HG03565 (cell line): ENCODE results near the gene SRGAP3.

Source experiments
- ATAC-seq: cut with Tn5 transposase; IDR thresholded peaks from one replicate; pipeline ENCODE4 v1.9.1; 2021; ENCODE audit warnings: mild to moderate bottlenecking, moderate library complexity; ENCODE audit not compliant: unreplicated experiment

The SRGAP3 gene

DNA sequence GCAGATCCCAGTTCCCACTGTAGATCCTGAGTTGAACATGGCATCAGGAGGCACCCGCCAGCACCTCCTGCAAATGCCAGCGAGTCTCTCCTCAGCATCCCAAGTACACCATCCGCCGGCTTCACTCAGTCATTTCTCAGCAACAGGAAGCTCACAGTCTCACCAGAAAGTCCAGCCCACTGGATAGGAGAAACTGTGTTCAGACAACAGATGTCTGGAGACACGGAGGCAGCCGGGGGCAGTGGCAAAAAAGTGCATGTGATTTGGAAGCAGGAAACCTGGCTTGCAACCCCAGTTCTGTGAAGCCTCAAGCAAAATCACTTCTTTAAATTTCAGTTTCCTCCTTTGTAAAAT is 68.7 kb downstream of the SRGAP3 start:
- no peak for ATAC-seq

DNA sequence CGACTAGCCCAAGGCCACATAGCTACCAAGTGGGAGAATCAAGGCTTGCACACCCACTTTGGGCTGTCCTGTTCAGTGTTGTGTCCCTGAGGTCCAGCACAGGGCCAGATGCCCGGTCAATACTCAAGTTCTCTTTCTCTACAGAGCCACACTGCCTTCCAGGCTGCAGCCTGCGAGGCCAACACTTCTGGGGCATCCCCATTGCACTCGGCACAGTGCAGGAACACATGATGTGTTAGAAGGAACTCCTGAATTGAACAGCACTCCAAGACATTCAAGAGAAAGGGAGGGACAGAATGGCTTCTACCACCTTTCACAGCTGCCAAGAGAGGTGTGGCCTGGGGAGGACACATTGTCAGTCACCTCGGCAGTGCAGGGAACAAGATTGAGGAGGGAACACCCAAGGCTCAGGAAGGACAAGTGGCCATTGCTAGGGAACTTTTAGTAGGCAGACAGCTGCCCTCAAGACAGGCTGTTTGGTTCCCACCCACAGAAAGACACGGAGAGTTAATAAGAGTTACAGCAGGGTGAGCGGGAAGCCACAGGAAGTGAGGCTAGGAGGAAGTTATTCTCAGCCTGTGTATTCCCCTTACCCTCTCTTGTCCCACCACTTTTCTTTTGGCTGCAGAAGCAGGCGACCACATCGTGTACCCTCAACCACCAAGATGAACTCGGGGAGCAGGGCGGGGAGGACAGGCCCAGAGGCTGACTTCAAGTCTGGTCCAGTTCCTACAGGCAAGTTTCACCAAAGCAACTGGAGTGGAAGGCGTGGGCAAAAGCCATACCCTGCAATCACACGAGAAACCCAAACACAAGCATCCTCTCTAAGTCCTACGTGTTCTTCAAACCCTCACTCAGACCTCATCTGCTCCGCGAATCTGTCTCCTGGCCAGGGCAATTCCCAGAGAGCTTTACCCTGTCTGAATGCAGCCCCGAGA is 69.4 kb downstream of the SRGAP3 start:
- no peak for ATAC-seq

DNA sequence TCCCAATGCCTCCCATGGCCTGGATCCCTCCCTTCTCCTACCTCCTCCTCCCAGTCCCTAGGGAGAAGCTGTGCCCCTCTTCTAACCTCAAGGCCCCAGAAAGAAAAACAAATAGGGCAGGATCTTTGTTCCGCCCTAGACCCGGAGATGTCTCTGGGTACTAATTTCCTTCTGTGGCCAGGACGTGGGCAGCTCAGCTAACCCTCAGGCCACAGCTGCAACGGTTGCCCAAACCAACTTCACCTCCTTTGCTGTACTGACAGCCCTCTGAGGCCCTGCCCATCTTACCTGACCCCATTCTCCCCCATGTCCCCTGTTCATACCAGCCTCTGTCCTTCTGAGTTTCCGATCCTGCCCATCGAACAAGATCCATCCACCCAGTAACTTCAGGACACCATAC is 70.7 kb downstream of the SRGAP3 start:
- no peak for ATAC-seq

DNA sequence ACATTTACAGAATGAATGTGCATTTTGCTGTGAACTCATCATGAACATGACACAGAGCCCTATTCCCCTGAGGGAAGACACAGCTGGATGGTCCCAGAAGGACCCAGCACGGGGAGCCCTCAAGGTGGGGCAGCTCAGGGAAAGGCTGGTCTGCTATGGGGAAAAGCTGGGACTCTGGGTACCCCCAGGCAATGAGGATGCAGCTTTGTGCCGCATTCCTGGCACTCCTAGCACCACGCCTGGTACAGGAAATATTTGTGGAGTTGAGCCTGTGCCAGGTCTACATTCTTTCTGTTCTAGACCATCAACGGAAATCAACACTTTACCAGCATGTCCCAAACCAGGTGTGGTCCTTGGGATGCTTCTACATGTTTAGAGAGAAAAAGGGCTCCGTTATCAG is 74.0 kb downstream of the SRGAP3 start:
- no peak for ATAC-seq

DNA sequence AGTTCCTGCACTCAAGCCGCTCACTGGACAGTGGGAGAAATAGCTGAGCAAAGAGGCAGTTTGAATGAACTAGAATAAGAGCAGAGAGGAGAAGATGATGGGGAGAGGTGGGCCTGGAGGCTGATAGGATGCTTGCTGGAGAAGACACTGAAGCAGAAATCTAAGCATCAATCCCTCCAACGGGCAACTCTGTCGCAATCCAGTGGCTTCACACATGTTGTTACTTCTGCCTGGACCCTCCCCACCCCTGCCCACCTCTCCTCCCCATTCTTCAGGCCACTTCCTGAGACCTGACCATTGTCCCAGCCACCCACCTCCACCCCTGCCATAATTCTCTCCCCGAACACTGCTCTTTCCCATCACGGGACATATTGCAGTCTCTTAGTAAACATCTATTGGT is 76.0 kb downstream of the SRGAP3 start:
- ATAC-seq, result no peak

DNA sequence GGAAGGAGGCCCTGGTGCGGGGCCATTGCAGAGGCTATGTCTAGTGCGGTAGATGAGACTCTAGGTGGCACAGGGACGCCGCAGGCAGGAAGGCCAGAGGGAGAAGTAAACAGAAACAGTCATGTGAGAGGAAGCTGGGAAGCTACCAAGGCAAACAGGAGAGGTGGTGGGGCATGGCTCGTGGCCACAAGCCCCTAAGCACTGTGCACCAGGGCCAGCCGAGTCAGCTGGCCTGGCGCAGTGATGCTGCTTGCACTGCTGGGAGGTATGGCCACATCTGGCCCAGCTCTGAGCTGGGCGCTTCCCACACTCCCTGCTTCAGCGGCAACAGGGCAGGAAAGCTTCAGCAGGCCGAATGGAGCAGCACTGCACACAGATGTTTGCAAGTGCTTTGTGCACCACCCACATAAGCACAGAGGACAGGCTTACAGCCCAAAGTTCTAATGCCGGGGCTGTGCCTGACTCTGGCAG is 76.6 kb downstream of the SRGAP3 start:
- ATAC-seq, result no peak

DNA sequence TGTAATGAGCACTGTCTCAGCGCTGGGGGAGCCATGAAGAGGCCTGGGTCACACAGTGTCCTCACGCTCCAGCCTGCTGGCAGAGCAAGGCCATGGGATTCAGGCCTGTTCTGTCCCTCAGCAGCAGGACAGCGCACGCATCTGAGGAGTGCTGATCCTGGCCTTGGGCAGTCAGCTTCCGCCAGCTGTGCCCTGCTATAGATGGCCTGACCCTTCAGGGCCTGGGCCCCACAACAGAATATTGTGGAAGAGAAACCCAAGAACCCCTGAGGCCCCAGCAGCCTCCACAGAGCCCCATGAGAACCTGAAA is 78.6 kb downstream of the SRGAP3 start:
- no peak for ATAC-seq

DNA sequence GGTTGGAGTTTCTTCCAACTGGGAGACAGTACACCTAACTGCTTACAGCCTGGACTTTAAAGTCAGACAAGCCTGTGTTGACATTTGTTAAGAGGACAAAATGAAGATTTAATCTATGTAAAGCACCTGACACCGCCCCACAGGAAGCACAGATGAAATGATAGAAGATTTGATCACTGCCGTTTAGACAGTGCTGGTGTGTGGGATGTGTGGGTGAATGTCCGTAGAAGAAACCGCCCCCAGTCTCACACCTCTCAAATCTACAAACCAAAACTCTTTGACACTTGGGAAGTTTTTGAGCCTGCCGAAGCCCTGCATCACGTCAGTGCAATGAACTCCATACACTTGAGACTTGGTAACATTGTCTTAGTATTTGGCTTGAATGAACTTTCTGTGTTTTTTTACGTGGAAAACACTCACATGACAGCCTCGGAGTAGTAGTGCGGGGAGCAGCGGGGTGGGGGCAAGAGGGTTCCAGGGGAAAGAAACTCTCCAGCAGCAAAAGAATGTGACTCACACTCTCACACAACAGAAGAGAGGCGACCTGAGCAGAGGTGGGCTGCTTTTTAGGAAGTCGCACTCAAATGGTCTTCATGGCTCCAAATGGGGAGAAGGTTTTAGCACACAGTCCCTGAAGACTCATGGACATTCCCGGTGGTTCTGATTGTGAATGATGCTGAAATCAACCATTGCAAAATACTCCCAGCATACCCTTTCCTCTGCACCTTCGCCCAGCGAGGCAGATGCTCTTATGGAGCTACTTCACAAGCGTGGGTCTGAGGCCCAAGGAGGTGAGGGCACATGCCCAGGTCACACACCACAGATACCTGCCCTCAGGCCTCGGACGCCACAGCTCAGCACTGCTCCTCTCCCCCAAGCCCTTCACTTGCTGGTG is 79.2 kb downstream of the SRGAP3 start:
- ATAC-seq, result no peak

DNA sequence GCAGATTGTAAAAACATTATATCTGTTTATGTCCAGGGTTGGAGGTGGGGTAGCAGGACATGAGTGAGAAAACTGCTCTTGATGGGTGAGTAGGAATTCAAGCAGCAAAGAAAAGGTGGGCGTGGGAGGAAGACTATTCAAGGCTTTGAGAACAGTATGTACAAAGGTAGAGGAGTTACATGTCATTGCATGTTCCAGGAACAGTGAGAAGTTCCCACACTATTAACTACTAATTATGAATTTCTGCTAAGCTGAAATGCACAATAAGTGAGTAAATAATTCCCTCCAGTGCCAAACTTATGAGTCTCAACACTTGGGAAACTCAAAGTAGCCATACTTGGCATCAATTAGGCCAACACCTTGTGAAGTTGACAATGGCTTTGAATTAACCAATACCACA is 80.1 kb downstream of the SRGAP3 start:
- no peak for ATAC-seq

DNA sequence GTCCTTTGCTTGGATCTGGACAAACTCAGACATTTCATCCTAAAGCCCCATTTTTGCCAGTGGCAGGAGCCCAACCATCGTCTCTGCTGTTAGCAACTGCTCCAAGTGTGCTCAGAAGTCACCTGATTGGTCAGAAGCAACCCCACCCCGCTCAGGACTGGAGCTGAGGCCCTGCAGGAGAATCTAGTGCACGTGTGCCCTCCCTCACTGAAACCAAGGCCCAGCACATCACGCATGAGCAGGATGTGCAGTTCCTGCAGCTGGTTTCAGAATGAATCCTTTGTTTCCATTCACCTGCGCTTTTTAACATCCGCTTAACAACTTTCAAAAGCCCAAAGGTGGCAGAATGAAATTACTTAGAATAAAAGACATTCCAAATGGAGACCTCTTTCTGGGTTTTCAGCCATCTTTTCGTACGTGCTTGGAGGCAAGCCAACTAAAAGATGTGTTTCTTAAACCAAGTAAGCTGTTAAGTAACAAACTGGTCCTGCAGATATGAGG is 81.2 kb downstream of the SRGAP3 start:
- peak; percentile 98 for ATAC-seq

DNA sequence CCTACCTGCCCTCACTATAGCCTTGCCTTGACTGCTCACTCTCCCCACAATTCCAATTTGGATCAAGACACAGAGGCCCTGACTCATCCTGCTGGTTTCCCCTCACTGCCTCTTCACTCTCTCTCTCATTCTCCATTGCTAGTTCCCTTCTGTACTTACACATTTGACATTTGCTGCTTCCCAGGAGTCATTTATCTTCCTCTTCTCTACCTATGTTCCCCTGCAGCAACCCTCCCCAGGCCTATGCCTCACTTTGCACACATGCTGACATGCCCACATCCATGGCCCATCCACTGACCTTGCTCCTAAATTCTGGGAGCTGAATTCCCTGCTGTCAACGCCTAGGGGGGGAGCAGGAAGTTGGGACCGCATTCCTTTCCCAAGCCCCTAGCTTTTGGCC is 82.2 kb downstream of the SRGAP3 start:
- no peak for ATAC-seq

DNA sequence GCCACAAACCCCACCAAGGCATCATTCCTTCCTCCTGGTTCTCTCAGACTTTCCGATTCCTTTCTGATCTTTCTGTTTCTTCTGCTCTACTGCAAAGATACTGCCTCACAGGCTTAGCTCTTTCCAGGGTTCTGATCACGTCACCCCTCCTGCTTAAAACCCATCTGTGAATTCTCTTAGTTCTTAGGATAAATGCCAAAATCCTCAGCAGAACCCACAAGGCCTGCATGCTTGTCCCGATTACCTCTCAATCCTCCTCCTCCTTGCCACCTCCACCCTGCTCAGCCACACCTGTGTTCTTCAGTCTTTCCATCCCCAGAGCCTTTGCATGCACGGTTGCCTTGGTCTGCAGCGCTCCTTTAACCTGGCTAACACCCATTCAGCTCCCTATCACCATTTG is 84.0 kb downstream of the SRGAP3 start:
- no peak for ATAC-seq

DNA sequence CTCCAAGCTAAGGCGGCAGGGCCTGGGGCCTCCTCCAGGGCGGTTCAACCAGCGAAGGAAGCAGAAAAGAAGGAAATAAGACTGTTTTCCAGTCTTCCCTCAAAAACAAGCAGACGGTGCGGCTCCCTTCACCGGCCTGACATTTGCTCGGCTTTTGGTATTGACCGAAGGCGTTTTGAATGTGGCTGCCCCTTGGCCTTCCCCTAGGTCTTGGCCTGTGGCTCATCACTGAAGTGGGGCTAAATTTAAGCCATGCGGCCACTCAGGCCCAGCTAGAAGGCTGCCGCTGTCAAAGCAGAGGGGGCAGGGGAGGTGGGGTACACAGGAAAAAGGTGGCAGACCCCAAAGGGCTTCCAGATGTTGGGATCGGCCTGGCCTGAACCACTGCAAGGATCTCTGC is 86.2 kb downstream of the SRGAP3 start:
- ATAC-seq, result no peak

DNA sequence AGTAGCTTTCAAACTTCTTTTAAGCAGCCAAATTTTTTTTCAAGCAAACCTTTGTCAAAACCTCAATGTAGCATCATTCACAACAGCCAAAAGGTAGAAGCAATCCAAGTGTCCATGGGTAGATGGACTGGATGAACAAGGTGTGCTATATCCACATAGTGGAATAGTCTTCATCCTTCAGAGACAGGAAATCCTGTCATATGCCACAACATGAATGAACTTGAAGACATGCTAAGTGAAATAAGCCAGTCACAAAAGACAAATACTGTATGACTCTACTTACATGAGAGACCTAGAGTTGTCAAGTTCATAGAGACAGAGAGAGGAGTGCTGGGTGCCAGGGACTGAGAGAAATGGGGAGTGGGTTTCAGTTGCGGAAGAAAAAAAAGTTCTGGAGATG is 87.6 kb downstream of the SRGAP3 start:
- no peak for ATAC-seq

DNA sequence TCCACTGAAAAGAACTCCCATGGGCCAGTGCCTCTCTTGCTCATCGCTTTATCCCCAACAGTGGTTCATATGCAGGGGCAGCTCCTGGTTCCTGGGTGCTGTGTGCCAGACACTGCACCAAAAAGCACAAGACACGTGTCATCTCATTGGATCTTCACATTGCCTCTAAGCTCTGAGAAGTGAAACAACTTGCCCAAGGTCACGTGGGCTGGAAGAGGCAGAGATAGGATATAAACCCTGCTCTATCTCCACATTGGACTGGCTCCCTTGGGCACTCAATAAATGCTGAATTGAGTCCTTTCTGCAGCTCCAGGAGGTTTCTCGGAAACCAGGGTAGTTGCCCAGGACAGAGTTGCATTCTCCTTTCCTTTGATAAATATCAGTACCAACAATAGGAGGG is 88.1 kb downstream of the SRGAP3 start:
- no peak for ATAC-seq

DNA sequence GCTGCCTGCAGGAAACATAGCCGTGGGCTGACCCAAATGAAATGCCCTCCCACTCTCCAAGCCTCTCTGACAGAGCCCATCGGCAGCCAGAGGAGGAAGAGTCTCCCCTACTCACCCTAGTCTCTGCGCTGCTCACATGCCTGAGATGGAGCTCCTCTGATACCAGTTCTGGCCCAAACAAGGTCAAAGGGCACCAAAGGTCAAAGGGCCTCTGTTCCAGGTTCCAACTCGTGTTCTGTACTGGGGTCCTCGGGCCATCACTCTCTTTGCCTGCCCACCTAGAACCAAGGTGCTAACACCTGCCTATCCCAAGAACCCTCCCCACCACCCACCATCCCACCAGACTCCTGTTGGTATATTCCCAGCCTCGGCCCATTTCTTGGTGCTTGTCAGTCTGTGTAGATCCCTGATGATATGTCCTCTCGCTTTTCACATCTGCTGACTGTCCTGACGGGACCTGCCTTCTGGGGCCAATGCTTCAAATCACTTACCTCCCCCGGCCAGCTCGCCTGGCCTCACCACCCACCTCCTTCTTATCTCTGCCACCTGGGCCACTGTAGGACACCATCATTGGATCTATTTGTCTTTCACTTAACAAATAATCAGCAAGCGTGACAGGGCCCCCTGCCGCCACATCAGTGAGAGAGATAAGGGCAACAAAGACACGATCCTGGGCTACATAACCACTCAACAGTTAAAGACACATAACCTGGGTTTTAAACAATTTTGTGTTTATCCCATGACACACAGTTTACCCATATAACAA is 90.4 kb downstream of the SRGAP3 start:
- no peak for ATAC-seq

DNA sequence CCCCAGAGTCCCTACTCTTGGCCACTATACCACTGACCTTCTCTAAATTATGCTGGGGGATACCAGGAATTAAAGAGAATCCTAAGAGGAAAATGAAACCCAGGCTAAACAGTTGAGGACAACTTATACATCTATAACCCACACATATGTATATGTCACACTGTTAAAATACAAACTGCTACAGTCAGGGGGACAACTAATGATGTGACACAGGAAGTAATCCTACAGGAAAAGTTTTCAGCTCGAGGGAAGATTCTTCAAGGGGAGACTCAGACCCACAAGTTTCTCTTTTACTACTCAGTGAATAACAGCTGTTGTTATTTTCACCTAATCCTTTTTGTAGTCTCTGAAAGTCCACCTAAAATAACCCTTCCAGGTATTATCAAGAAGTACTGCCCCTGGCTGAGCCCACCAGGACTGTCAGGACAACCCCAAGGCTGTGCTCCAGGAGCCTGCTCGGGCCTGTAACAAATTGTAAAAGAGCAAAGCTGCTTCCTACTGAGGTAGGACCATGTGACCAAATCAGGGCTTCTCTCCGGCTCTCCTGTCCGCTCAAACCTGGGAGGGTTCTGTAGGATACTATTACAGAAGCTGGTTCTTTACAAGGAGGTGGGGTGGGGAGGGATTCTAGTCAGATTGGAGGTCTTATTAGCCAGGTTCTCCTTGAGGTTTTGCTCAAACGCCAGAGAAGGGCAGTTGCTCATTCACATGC is 91.6 kb downstream of the SRGAP3 start:
- no peak for ATAC-seq

DNA sequence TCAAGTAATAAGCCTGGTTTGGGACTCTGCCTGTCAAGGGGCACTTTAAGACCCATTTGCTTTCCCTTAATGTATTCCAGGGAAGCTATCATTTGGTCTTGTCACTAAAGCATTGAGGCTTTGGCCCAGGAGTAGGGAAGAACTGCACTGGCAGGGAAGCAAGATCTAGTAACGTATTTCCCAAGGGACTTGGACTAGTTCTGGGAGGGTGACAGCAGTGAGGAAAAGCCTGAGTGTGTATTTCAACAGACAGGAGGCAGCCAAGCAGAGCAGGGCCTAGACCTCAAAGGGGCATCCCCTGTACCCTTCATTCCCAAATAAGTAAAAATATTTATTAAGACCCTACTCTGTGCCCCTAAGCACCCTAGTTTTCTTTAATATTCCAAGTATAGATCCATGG is 92.8 kb downstream of the SRGAP3 start:
- no peak for ATAC-seq

DNA sequence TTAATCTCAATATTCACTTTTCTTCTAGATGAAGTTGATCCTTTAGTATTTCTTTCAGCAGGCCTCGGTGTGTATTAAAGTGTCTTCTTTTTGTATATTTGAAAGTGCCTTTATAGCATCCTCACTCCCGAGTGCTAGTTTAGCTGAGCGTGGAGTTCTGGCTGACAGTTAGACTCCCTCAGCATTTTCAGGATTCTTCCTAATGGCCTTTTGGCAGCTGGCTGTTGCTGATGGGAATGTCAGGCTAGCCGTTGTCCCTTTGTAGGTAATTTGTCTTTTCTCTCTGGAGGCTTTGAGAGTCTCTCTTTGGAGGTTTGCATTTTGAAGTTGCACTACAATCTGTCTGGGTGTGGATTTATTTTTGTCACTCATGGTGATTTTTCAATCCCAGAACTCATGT is 94.4 kb downstream of the SRGAP3 start:
- no peak for ATAC-seq

DNA sequence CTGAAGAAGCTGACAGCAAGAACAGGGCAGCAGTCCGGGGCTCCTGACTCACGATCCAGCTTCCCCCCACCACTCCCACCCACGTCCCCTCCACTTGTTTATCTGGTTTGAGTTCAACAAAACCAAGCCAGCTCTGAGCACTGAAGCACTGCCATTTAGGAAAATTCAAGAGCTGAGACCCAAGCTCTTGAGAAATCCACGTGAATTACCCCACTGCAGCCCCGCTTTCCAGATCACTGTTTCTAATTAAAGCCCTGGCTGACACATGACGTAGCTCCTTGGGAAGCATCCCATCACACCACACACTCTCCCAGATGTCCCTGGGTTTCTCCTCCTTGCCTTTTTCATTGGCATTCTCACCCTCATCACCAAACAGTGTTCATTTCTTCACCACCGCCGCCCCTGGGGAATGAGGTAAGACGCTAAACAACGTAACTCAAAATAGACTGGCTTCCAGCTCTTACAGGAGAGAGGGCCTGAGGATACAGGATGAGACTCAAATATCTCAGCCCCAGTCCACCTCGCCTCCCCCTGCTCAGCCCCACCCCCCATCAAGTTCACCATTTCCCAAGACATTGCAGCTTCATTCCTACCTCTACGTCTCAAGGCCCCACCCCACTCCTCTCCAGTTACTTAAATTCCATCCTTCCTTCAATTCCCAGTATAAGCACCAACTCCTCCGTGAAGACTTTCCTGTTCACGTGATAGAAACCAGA is 95.4 kb downstream of the SRGAP3 start:
- no peak for ATAC-seq
